GM18502 (cell line): ENCODE data around the gene BEND6.
A peak's percentile ranks its signal among the peaks of the same experiment; 100 is the strongest.
"Not testable (repeated sequence)": the region's sequence is repeated elsewhere in the genome, so short reads cannot be mapped to it uniquely, and the experiment has no call there.

Experiments
- ATAC-seq: cut with Tn5 transposase; IDR thresholded peaks from one replicate; pipeline ENCODE4 v1.9.1; 2021; ENCODE audit warnings: mild to moderate bottlenecking; ENCODE audit not compliant: unreplicated experiment, poor library complexity

The BEND6 gene

GRCh38 chr6:57021086-57021720, 66.3 kb downstream of the BEND6 start:
- ATAC-seq: peak; percentile 87

- no peak for ATAC-seq
Measured at GRCh38 chr6:57024321-57024720, 69.4 kb downstream of the BEND6 start.

GRCh38 chr6:57024775-57025174, 69.9 kb downstream of the BEND6 start:
- no peak for ATAC-seq

- no peak for ATAC-seq
Measured at GRCh38 chr6:57026001-57026400, 71.1 kb downstream of the BEND6 start.

- ATAC-seq: no peak
Measured at GRCh38 chr6:57027301-57027700, 72.4 kb downstream of the BEND6 start.

- no peak for ATAC-seq
Measured at GRCh38 chr6:57029213-57029612, 74.3 kb downstream of the BEND6 start.

- ATAC-seq: no peak
Measured at GRCh38 chr6:57033228-57033627, 78.3 kb downstream of the BEND6 start.

- ATAC-seq: no peak
Measured at GRCh38 chr6:57035549-57035948, 80.6 kb downstream of the BEND6 start.

- ATAC-seq: no peak
Measured at GRCh38 chr6:57038906-57039305, 84.0 kb downstream of the BEND6 start.

GRCh38 chr6:57040011-57040410, 85.1 kb downstream of the BEND6 start:
- ATAC-seq: no peak

- not testable (repeated sequence) for ATAC-seq
Measured at GRCh38 chr6:57044061-57044460, 89.2 kb downstream of the BEND6 start.

- ATAC-seq: no peak
Measured at GRCh38 chr6:57044568-57044967, 89.7 kb downstream of the BEND6 start.

- ATAC-seq: peak; percentile 96
Measured at GRCh38 chr6:57046332-57047256, 91.7 kb downstream of the BEND6 start, which contains the start of gene KIAA1586. Gene KIAA1586 (plus strand): TSS chr6:57046693. CDS start chr6:57046756, 63 bp downstream.

GRCh38 chr6:57047257-57047585, 92.3 kb downstream of the BEND6 start:
- ATAC-seq: peak; percentile 32

- ATAC-seq: not testable (repeated sequence)
Measured at GRCh38 chr6:57047859-57048258, 93.0 kb downstream of the BEND6 start.

GRCh38 chr6:57048577-57048976, 93.7 kb downstream of the BEND6 start:
- ATAC-seq: no peak

- no peak for ATAC-seq
Measured at GRCh38 chr6:57063847-57064246, 108.9 kb downstream of the BEND6 start.

- no peak for ATAC-seq
Measured at GRCh38 chr6:57064809-57065208, 109.9 kb downstream of the BEND6 start.

- no peak for ATAC-seq
Measured at GRCh38 chr6:57068061-57068460, 113.2 kb downstream of the BEND6 start.

- ATAC-seq: no peak
Measured at GRCh38 chr6:57069228-57069627, 114.3 kb downstream of the BEND6 start.

- no peak for ATAC-seq
Measured at GRCh38 chr6:57069920-57070331, 115.0 kb downstream of the BEND6 start.

GRCh38 chr6:57072108-57072507, 117.2 kb downstream of the BEND6 start:
- no peak for ATAC-seq
